Activated T-helper 9 cell treated with anti-CD3 and anti-CD28 coated beads, Interleukin-2, amount 50 U/mL, for 16 hours (primary cell): ENCODE data around the gene MED13.
"Not testable (repeated sequence)": the region's sequence is repeated elsewhere in the genome, so short reads cannot be mapped to it uniquely, and the experiment has no call there.

ENCODE experiments used
- DNase-seq: peaks from one replicate; pipeline ENCODE4 v3.0.0-alpha.2; 2020; ENCODE audit warnings: low read depth

The MED13 gene

GRCh38 chr17:61997664-61998063 lies 67.4 kb downstream of the MED13 start:
- DNase-seq: no peak

GRCh38 chr17:61996916-61997605 lies 68.0 kb downstream of the MED13 start:
- no peak for DNase-seq

GRCh38 chr17:61989509-61989908 lies 75.6 kb downstream of the MED13 start:
- no peak for DNase-seq

GRCh38 chr17:61986898-61987297 lies 78.2 kb downstream of the MED13 start:
- no peak for DNase-seq

GRCh38 chr17:61984821-61985220 lies 80.3 kb downstream of the MED13 start:
- no peak for DNase-seq

GRCh38 chr17:61981323-61981722 lies 83.8 kb downstream of the MED13 start:
- DNase-seq: no peak

GRCh38 chr17:61980535-61980934 lies 84.5 kb downstream of the MED13 start:
- DNase-seq: no peak

- no peak for DNase-seq
Observed at GRCh38 chr17:61974115-61974514, 91.0 kb downstream of the MED13 start.

- no peak for DNase-seq
Observed at GRCh38 chr17:61972311-61972710, 92.8 kb downstream of the MED13 start.

- no peak for DNase-seq
Observed at GRCh38 chr17:61970030-61970429, 95.0 kb downstream of the MED13 start.

GRCh38 chr17:61968757-61969156 lies 96.3 kb downstream of the MED13 start:
- no peak for DNase-seq

GRCh38 chr17:61967729-61968128 lies 97.3 kb downstream of the MED13 start:
- no peak for DNase-seq

GRCh38 chr17:61966191-61966590 lies 98.9 kb downstream of the MED13 start:
- DNase-seq: no peak

GRCh38 chr17:61955619-61956018 lies 109.5 kb downstream of the MED13 start:
- DNase-seq: no peak

GRCh38 chr17:61947367-61948078 lies 117.6 kb downstream of the MED13 start:
- no peak for DNase-seq

GRCh38 chr17:61946359-61946758 lies 118.7 kb downstream of the MED13 start:
- DNase-seq: no peak

GRCh38 chr17:61943117-61943516 lies 122.0 kb downstream of the MED13 start:
- DNase-seq: no peak

GRCh38 chr17:61942085-61942484 lies 123.0 kb downstream of the MED13 start:
- DNase-seq: no peak

- DNase-seq: no peak
Observed at GRCh38 chr17:61928101-61928436, 137.0 kb downstream of the MED13 start.

GRCh38 chr17:61927208-61928100 lies 137.6 kb downstream of the MED13 start, which contains the start of gene INTS2:
Gene INTS2, minus strand, starts transcription at chr17:61927982. Its CDS starts 1,338 bp downstream, at chr17:61926644.
- DNase-seq: peak; percentile 93

- no peak for DNase-seq
Observed at GRCh38 chr17:61926826-61927207, 138.3 kb downstream of the MED13 start.

GRCh38 chr17:61915162-61915561 lies 149.9 kb downstream of the MED13 start:
- not testable (repeated sequence) for DNase-seq
